Measurements from ENCODE around the gene PLB1. TPM values are rescaled to one million over a fixed set of nuclear protein-coding genes. Genes with fewer than 3 reads are reported as not detected.

Gene PLB1
- total and polyA plus RNA-seq, 9 of the 15 experiments (the other 6 are each of a cell fraction or from before 2014, with no cell fraction given) = 0.01 to 0.09 (median 0.07) TPM; not detected in 2

DNA sequence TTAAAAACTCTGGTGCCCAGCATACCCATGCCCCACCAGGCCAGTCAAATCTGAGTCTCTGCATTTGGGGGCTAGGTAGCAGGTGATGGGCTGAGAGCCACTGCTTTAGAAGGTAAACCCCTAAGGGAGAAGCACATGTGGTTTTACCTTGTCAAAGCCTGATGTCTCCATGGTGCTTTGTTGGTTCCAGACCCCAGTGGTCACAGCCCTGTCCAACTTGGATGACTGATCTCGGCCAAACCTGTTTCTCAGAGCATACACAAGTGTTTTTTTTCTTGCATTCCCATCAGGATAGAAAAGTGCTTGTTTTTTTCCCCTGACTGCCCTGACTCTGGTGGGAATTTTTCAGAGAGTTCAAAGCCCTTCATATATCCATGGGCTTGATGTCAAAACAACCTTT lies 13.5 kb downstream of the PLB1 start (continued):
- TF ChIP-seq MCM3 (IDR thresholded peaks at IDR 0.05) = no peak
- no peak for TF ChIP-seq SIN3B (IDR thresholded peaks at IDR 0.05; ENCODE audit: low read depth)
- no peak for TF ChIP-seq GABPB1 (CRISPR knock-in tag; IDR thresholded peaks at IDR 0.05)
- TF ChIP-seq GATA2 (CRISPR knock-in tag; IDR thresholded peaks at IDR 0.05) = no peak
- TF ChIP-seq, protein P1, sequence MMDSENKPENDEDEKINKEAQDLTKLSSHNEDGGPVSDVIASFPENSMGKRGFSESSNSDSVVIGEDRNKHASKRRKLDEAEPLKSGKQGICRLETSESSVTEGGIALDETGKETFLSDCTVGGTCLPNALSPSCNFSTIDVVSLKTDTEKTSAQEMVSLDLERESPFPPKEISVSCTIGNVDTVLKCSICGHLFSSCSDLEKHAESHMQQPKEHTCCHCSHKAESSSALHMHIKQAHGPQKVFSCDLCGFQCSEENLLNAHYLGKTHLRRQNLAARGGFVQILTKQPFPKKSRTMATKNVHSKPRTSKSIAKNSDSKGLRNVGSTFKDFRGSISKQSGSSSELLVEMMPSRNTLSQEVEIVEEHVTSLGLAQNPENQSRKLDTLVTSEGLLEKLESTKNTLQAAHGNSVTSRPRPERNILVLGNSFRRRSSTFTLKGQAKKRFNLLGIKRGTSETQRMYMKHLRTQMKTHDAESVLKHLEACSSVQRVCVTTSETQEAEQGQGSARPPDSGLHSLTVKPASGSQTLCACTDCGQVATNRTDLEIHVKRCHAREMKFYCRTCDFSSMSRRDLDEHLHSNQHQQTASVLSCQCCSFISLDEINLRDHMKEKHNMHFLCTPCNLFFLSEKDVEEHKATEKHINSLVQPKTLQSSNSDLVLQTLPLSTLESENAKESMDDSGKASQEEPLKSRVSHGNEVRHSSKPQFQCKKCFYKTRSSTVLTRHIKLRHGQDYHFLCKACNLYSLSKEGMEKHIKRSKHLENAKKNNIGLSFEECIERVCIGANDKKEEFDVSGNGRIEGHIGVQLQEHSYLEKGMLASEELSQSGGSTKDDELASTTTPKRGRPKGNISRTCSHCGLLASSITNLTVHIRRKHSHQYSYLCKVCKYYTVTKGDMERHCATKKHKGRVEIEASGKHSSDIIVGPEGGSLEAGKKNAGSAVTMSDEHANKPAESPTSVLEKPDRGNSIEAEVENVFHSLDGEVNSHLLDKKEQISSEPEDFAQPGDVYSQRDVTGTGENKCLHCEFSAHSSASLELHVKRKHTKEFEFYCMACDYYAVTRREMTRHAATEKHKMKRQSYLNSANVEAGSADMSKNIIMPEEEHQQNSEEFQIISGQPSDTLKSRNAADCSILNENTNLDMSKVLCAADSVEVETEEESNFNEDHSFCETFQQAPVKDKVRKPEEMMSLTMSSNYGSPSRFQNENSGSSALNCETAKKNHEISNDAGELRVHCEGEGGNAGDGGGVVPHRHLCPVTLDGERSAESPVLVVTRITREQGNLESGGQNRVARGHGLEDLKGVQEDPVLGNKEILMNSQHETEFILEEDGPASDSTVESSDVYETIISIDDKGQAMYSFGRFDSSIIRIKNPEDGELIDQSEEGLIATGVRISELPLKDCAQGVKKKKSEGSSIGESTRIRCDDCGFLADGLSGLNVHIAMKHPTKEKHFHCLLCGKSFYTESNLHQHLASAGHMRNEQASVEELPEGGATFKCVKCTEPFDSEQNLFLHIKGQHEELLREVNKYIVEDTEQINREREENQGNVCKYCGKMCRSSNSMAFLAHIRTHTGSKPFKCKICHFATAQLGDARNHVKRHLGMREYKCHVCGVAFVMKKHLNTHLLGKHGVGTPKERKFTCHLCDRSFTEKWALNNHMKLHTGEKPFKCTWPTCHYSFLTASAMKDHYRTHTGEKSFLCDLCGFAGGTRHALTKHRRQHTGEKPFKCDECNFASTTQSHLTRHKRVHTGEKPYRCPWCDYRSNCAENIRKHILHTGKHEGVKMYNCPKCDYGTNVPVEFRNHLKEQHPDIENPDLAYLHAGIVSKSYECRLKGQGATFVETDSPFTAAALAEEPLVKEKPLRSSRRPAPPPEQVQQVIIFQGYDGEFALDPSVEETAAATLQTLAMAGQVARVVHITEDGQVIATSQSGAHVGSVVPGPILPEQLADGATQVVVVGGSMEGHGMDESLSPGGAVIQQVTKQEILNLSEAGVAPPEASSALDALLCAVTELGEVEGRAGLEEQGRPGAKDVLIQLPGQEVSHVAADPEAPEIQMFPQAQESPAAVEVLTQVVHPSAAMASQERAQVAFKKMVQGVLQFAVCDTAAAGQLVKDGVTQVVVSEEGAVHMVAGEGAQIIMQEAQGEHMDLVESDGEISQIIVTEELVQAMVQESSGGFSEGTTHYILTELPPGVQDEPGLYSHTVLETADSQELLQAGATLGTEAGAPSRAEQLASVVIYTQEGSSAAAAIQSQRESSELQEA (IDR thresholded peaks at IDR 0.05; ENCODE audit: low read depth) = no peak
- no peak for TF ChIP-seq CBFA2T3 (IDR thresholded peaks at IDR 0.05)
- TF ChIP-seq RBM14 (IDR thresholded peaks at IDR 0.05; ENCODE audit: borderline replicate concordance, insufficient read depth, low read depth, low read length) = no peak

Data from K562 (cell line).